DMS 273 treated with DMSO at 0.1 percent for 48 hours (cell line): ENCODE data around the gene ZNHIT1.
"Not testable (repeated sequence)": the region's sequence is repeated elsewhere in the genome, so short reads cannot be mapped to it uniquely, and the experiment has no call there.

ENCODE experiments used
- DNase-seq: peaks from one replicate; lab custom pipeline; 2025; lab: John Stamatoyannopoulos, UW

ZNHIT1 gene

GRCh38 chr7:101186844-101187428, 31.0 kb upstream of the ZNHIT1 start:
- DNase-seq, result no peak

DNA sequence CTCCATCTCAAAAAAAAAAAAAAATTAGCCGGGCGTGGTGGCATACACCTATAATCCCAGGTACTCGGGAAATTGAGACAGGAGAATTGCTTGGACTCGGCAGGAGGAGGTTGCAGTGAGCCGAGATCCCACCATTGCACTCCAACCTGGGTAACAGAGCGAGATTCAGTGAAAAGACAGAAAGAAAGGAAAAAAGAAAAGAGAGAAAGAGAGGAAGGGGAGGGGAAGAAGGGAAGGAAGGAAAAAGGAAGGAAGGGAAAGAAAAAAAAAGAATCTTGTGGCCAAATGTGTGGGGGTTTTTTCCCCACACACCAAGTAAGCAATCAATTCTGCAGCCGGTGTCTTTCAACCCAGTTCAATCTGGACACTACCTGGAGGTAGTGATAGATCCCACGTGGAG, 28.9 kb upstream of the ZNHIT1 start:
- DNase-seq, result no peak

DNA sequence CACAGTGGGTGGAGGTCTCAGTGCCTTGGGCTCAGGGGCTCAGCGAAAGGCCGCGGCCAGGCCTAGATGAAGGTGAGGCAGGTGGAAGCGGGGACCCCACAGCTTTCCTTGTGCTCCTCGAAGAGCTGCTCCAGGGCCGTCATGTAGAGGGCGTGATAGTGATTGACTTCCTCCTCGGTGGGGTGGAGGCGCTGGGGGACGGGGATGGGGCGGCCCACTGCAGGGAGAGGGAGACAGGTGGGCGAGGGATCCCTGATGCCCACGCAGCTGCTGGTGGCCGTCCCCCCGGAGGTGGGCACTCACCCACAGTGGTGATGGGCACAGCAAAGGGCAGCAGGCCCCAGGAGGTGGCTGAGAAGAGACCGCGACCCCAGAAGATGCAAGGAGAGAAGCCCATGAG, 22.1 kb upstream of the ZNHIT1 start:
- no peak for DNase-seq

DNA sequence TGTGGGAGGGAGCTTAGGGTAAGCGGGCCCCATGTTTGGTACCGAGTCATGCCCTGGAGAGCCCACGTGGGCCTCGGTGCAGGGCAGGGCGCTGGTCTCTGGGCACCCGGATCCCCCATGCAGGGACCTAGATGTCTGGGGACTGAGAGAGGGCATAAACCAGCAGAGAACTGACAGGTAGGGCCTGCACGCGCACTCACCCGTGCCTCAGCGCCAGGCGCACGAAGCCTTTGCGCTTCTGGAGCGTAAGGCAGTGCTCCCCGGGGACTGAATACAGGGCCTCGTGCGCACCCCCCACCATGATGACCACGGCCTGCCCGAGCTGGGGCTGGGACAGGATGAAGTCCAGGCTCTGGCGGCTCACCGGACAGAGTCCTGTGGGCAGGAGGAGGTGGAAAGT, 20.0 kb upstream of the ZNHIT1 start:
- DNase-seq, result no peak

DNA sequence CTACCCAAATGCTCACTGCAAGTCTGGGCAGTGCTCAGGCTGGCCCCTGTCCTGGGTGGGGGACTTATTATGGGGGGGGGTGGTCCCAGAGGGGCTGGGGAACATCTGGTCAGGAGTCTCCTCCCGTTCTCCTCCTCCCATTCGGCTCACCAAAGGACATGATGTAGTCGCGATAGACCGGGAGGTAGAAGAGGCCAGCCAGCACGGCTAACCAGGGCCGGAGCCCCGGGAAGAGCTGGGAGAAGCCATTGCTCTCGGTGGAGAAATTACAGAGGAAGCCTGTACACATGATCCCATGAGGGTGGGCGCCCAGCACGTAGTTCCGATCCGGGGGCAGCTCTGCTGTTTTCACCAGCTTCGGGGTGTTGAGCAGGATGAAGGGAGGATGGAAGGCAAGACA, 19.5 kb upstream of the ZNHIT1 start:
- DNase-seq, result no peak

DNA sequence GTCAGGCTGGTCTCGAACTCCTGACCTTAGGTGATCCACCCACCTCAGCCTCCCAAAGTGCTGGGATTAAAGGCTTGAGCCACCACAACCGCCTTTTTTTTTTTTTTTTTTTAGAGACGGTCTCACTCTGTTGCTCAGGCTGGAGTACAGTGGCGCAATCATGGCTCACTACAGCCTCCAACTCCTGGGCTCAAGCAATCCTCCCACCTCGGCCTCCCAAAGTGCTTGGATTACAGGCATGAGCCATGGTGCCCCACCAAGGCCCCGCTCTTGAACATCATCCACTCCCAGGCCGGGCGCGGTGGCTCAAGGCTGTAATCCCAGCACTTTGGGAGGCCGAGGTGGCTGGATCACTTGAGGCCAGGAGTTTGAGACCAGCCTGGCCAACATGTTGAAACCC, 18.4 kb upstream of the ZNHIT1 start:
- DNase-seq, result not testable (repeated sequence)

GRCh38 chr7:101200504-101200861, 17.5 kb upstream of the ZNHIT1 start:
- no peak for DNase-seq

- no peak for DNase-seq
These were observed 16.9 kb upstream of the ZNHIT1 start, which contains the start of gene MOGAT3 for GRCh38 chr7:101200862-101201599. MOGAT3 (minus strand) TSS chr7:101201036; CDS start chr7:101200854, 182 bp downstream.

- DNase-seq, result no peak
These were observed 16.0 kb upstream of the ZNHIT1 start for GRCh38 chr7:101201695-101202602.

DNA sequence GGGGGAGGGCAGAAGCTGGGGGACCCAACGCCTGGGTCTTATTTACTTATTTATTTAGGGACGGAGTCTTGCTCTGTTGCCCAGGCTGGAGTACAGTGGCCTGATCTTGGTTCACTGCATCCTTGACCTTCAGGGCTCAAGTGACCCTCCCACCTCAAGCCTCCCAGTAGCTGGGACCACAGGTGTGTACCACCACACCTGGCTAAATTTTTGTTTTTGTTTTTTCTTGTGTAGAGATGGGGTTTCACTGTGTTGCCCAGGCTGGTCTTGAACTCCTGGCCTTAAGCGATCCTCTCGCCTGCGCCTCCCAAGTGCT, 15.4 kb upstream of the ZNHIT1 start:
- DNase-seq, result no peak

- DNase-seq, result not testable (repeated sequence)
These were observed 13.9 kb upstream of the ZNHIT1 start for GRCh38 chr7:101203740-101204738.

GRCh38 chr7:101205901-101206664, 11.9 kb upstream of the ZNHIT1 start:
- DNase-seq, result no peak

DNA sequence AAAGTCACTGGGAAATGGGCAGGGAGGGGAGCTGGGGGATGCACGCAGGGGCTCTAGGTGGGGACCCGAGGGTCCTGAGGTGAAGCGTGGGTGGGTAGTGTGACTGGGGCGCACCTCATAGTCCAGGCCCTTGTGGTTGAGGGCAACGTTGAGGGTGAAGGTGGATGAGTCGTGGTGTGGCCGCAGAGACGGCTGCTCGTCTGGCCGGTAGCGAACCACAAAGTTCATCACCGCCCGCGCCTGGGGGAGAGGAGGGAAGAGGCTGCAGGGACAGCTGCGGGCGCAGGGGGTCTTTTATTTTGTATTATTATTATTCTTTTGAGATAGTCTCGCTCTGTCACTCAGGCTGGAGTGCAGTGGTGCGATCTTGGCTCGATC, 11.3 kb upstream of the ZNHIT1 start:
- no peak for DNase-seq

DNA sequence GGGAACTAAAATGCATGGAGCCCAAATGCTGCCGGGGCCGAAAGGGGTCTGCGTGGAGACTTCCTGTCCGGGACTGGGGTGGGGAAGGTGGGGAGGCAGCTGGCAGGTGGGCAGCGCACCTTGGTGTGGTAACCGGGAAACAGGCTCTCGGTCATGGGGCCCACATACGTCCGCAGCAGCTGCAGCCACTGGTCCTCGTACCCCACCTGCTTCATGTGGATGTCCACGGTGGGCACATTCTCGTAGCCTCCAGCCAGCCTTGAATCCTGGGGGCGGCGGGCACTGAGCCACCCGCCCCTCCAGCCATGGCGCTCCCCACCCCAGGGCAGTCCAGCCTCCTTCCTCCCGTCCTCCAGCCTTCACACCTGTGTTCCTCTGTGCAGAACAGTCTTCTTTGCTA, 10.5 kb upstream of the ZNHIT1 start:
- DNase-seq, result no peak

DNA sequence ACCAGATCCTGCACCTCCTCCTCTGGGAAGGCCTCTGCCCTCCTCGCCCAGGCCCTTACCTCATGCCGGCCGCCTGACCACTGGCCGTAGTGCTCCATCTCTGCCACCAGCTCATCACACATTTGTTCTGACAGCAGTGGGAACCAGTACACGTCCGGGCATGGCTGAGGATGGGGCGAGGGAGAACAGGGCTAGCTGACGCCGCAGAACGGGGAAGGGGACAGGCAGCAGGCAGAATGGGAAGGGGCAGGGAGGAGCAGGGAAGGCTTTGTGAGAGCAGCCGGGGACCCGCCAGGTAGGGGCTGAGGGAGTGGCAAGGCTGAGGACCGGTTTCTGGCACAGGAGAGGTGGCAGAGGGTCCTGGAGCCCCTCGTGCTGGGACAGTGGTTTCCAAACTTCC, 9.2 kb upstream of the ZNHIT1 start:
- DNase-seq, result no peak

DNA sequence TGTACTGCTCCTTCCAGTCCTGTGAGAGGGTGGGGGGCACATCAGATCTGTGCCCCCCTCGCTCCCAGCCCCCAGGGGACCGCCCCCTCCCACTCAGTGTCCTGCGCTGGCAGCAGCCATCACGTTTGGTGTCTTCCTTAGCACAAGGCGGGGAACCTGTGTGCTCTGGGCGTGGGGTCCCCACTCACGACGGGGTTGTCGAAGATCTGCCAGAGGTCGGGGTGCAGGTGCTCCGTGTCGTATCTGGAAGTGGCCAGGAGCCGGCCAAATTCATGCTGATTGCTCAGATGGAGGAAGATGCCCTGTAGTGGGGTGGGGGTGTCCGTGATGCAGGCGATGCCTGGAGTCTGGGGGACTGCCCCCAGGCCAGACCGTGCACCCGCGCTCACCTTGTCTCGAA, 7.8 kb upstream of the ZNHIT1 start:
- no peak for DNase-seq

DNA sequence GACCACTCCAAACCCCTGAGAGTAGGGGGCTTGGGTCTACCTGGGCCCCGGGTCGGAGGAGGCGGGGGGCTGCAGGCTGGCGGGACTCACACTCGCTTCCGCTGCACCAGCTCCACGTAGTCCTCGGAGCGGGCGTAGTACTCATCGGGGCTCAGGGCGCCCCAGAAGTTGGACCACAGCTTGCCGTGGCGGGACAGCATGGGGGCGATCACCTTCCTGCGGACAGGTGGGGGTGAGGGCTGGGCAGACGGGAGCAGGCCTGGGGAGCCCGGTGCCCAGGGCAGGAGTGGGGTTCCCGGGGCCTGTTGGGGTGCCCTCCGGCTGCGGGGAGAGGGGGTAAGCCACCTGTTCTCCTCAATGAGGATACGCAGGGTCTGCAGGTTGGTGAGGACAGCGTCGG, 6.5 kb upstream of the ZNHIT1 start:
- DNase-seq, result no peak

DNA sequence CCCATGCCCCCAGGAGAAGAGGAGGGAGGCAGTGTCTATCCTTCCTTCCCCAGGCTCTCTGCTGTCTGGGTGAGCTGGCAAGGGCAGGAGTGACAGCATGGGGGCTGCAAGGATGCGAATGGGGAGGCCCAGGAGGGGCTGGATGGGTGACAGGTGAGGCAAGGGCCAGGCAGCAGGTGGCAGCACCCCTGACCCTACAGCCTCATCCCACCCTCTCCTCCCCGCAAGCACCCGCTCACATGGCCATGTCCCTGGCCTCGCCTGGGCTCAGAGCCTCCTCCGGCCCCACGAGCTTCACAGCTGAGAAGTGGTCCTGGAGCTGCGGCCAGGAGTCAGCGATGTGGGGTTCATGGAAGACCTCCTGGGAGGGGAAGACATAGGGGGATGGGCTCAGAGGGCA, 6.0 kb upstream of the ZNHIT1 start:
- DNase-seq, result no peak

- no peak for DNase-seq
These were observed 1.7 kb upstream of the ZNHIT1 start for GRCh38 chr7:101216001-101216859.

DNA sequence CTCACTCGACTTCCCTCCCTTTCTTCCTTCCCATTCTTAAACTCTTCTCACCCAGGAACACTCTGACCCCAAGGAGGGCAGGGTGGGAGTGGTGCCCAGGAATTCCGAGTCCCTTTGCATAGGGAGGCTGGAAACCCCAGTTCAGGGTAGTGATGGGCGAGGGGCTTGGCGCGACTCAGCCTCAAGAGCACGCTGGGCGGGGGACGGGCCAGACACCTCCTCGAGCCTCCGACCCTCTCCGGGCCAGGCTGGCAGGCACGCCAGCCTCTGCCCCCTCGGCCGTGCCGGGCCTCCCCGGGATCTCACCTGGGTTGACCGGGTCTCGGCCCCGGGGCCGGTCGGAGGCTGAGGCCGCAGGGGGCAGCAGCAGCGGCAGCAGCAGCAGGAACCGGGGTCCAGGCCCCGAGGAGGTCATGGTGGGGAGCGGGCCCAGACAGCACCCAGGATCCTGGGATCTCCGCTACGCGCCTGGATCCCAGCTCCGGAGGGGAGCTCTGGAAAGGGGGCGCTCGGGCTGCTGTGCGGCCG, 1.0 kb upstream of the ZNHIT1 start:
- no peak for DNase-seq
